IPS-18c (cell line): ENCODE measurements around the gene SMIM5.
"Not testable (repeated sequence)": the region's sequence is repeated elsewhere in the genome, so short reads cannot be mapped to it uniquely, and the experiment has no call there.

Experiments
- H3K4me3 ChIP-seq: 2 replicates; pipeline ENCODE4 v1.7.0; 2013; ENCODE audit warnings: low read depth, mild to moderate bottlenecking, low read length, moderate library complexity; ENCODE audit not compliant: insufficient read depth
- H3K9me3 ChIP-seq: one replicate; pipeline ENCODE4 v1.6.1; 2013; ENCODE audit warnings: mild to moderate bottlenecking, low read length, moderate library complexity; ENCODE audit not compliant: control insufficient read depth, insufficient read depth

SMIM5 gene, protein sequence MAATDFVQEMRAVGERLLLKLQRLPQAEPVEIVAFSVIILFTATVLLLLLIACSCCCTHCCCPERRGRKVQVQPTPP

GRCh38 chr17:75632863-75633485 lies at the start of gene SMIM5:
TSS of gene SMIM5 (plus strand) at chr17:75633434. CDS start at chr17:75640202, 6,768 bp downstream.
- Histone ChIP-seq H3K4me3 (peak within 1 kb of the TSS; percentile 9; the same call in 1 of the 2 replicates), H3K9me3 (no peaks in the 10 kb centered on the region)

- H3K9me3 ChIP-seq: no peaks in the 10 kb centered on the region
- H3K4me3 ChIP-seq: no peak overlapping the region
Observed at GRCh38 chr17:75584849-75585175, 48.4 kb upstream of the SMIM5 start.

DNA sequence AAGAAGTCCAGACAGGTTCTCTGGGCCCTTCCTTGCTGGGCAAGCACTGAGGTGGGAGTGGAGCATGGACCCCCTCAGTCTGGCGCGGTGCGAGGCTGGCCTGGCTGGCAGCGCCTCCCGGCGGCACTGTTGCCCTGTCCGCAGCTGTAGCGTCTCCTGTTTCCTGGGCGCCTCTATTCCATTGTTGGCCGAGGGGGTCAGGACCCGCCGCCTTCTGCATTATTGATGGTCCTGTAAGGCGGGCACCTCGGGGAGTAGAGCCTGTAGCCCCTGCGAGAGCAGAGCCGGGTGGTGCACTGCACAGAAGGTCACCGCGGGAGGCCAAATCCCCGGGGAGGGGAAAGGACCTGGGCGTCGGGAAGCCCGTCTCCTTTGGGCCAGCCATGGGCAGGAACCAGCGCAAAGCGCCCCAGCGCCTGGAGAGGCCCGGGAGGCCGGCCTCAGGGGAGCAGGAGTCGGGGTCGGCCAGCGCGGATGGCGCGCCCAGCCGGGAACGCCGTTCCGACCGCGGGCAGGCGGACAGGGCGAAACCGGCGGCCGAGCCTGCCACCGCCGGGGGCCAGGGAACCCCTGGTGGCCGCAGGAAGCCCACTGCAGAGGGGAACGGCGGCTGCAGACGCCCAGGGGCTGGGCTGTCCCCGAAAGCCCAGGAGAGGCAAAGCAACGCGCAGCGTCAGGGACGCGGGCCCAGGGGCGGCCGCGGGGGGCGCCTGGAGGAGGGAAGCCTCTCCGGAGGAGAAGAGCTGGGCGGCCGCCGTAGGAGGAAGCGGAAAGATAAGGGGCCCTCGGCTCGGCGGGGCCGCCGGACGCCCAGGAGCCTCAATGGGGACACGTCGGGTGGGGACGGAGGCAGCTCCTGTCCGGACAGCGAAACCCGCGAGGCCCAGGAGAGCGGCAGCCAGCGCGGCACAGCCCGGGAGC lies 45.3 kb upstream of the SMIM5 start, which contains the start of gene MYO15B:
TSS of gene MYO15B (plus strand) at position 126 of the 921 bp plus-strand sequence. CDS start at position 384, 258 bp downstream.
- Histone ChIP-seq H3K4me3 (peak within 1 kb of the TSS; percentile 46), H3K9me3 (no peaks in the 10 kb centered on the region)

- Histone ChIP-seq H3K4me3 (peak overlapping the region; percentile 46; the same call in 1 of the 2 replicates), H3K9me3 (no peaks in the 10 kb centered on the region)
Observed at GRCh38 chr17:75588596-75589011, 44.6 kb upstream of the SMIM5 start.

DNA sequence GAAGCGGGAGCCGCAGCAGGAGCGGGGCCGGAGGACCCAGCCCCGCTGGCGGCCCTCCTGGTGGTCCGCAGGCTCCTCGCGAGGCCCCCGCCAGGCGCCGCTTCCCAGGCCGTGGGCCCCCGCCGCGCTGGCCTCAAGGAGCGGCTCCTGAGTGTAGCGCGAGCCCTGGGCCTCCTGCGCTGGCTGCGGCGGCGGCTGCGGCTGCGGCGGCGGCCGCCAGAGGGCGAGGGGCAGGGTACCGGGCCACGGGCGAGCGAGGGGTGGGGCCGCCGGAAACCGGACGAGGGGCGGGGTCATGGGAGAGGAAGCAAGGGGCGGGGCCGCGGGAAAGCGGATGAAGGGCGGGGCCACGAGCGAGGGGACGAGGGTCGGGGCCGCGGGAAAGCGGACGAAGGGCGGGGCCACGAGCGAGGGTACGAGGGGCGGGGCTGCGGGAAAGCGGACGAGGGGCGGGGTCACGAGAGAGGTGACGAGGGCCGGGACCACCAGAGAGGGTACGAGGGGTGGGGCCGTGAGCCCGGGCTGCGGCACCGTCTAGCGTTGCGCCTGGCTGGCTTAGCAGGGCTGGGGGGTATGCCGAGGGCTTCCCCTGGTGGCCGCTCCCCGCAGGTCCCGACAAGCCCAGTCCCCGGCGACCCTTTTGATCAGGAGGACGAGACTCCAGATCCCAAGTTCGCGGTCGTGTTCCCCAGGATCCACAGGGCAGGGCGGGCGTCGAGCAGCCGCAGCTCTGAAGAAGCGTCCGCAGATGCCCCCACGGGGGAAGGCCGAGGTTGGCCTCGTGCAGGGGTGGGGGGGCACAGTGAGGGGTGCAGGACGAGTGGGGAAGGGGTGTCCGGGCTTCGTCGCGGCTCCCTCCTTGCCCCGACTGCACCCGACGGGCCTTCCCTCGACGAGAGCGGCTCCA lies 44.0 kb upstream of the SMIM5 start:
- Histone ChIP-seq H3K4me3 (peak overlapping the region; percentile 46; the same call in 1 of the 2 replicates), H3K9me3 (no peaks in the 10 kb centered on the region)

GRCh38 chr17:75589919-75590303 lies 43.3 kb upstream of the SMIM5 start:
- peak overlapping the region; percentile 38; the same call in 1 of the 2 replicates for H3K4me3 ChIP-seq
- H3K9me3 ChIP-seq: no peaks in the 10 kb centered on the region

- H3K9me3 ChIP-seq: no peaks in the 10 kb centered on the region
- H3K4me3 ChIP-seq: no peak overlapping the region
Observed at GRCh38 chr17:75590314-75590761, 42.9 kb upstream of the SMIM5 start.

- H3K9me3 ChIP-seq: no peaks in the 10 kb centered on the region
- H3K4me3 ChIP-seq: no peak overlapping the region
Observed at GRCh38 chr17:75590849-75591721, 42.1 kb upstream of the SMIM5 start.

- H3K9me3 ChIP-seq: no peaks in the 10 kb centered on the region
- no peak overlapping the region for H3K4me3 ChIP-seq
Observed at GRCh38 chr17:75591722-75592302, 41.4 kb upstream of the SMIM5 start.

- Histone ChIP-seq H3K9me3 (no peaks in the 10 kb centered on the region), H3K4me3 (no peak overlapping the region)
Observed at GRCh38 chr17:75592348-75593020, 40.8 kb upstream of the SMIM5 start.

DNA sequence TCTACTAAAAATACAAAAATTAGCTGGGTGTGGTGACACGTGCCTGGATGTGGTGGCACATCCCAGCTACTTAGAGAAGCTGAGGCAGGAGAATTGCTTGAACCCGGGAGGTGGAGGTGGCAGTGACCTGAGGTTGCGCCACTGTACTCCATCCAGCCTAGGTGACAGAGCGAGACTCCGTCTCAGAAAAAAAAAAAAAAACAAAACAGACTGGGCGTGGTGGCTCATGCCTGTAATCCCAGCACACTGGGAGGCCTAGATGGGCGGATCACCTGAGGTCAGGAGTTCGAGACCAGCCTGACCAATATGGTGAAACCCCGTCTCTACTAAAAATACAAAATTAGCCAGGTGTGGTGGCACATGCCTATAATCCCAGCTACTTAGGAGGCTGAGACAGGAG lies 39.8 kb upstream of the SMIM5 start:
- H3K9me3 ChIP-seq, H3K4me3 ChIP-seq: not testable (repeated sequence)

DNA sequence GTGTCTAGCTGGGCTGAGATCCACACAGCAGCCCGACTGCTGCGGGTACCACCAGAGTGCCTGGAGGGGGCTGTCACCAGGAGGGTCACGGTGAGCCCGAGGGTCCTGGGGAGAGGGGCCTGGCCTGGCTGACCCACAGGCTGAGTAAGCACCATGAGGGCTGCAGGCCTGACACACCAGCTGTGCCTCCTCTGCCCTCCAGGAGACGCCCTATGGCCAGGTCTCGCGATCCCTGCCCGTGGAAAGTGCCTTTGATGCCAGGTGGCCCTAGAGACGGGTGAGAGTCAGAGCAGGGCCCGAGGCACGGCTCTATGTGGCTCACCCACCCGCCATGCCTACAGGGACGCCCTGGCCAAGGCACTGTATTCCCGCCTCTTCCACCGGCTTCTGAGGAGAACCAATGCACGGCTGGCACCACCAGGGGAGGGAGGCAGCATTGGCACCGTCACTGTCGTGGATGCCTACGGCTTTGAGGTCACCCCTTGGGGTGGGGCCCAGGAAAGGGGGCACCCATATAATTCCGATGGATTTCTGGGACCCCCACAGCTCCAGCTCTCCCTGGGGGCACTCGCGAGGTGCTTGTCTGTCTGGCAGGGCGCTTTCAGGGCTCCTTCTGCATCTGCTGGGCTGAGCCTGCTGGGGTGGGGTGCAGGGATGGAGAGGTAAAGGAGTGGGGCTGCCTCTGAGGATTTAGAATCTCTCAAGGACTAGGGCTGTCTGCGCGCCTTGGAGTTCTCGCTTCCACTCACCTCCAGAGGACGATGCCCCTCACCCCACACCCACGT lies 38.5 kb upstream of the SMIM5 start:
- H3K9me3 ChIP-seq: no peaks in the 10 kb centered on the region
- H3K4me3 ChIP-seq: no peak overlapping the region

GRCh38 chr17:75595284-75595919 lies 37.8 kb upstream of the SMIM5 start:
- Histone ChIP-seq H3K4me3 (no peak overlapping the region), H3K9me3 (no peaks in the 10 kb centered on the region)

DNA sequence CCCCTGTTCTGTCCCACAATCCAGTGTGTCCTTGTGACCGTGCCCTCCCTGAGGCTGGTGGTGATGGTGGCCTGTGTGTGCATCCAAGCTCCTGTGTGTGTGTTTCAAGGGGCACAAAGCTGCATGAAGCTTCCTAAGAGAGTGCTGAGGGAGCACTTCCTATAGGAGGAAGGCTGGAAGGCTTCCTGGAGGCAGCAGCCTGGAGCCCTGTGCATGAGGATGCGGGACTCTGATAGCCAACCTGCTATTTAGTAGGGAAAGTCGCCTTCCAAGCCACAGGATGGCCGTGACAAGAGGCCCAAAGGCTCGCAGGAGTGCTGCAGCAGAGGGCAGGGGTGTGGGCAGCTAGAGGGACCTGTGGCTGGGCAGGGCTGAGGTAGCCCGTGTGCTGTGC lies 37.3 kb upstream of the SMIM5 start:
- no peaks in the 10 kb centered on the region for H3K9me3 ChIP-seq
- H3K4me3 ChIP-seq: no peak overlapping the region
